Glomerular visceral epithelial cell (primary cell): ENCODE measurements around the gene RGCC.
"Not testable (repeated sequence)": the region's sequence is repeated elsewhere in the genome, so short reads cannot be mapped to it uniquely, and the experiment has no call there.

ENCODE experiments used
- DNase-seq: peaks from one replicate; pipeline ENCODE4 v3.0.0-alpha.2; 2016; ENCODE audit errors: extremely low spot score

Gene RGCC

GRCh38 chr13:41456768-41457588 is at the start of gene RGCC:
TSS of gene RGCC (plus strand) at chr13:41457550. CDS start at chr13:41457708, 158 bp downstream.
- DNase-seq: peak; percentile 64

GRCh38 chr13:41408121-41408520 is 49.2 kb upstream of the RGCC start:
- DNase-seq: no peak

- DNase-seq: no peak
Observed at GRCh38 chr13:41408746-41409145, 48.6 kb upstream of the RGCC start.

GRCh38 chr13:41409611-41410010 is 47.7 kb upstream of the RGCC start:
- DNase-seq: no peak

- no peak for DNase-seq
Observed at GRCh38 chr13:41411060-41411459, 46.3 kb upstream of the RGCC start.

GRCh38 chr13:41411522-41411921 is 45.8 kb upstream of the RGCC start:
- DNase-seq: peak; percentile 19

GRCh38 chr13:41413872-41414271 is 43.5 kb upstream of the RGCC start:
- no peak for DNase-seq

- no peak for DNase-seq
Observed at GRCh38 chr13:41416276-41416675, 41.1 kb upstream of the RGCC start.

- no peak for DNase-seq
Observed at GRCh38 chr13:41418027-41418426, 39.3 kb upstream of the RGCC start.

GRCh38 chr13:41418731-41419130 is 38.6 kb upstream of the RGCC start:
- DNase-seq: no peak

- no peak for DNase-seq
Observed at GRCh38 chr13:41419206-41419605, 38.1 kb upstream of the RGCC start.

- no peak for DNase-seq
Observed at GRCh38 chr13:41420146-41420545, 37.2 kb upstream of the RGCC start.

GRCh38 chr13:41421330-41421729 is 36.0 kb upstream of the RGCC start:
- not testable (repeated sequence) for DNase-seq

GRCh38 chr13:41421983-41422382 is 35.4 kb upstream of the RGCC start:
- DNase-seq: not testable (repeated sequence)

- DNase-seq: not testable (repeated sequence)
Observed at GRCh38 chr13:41423259-41423658, 34.1 kb upstream of the RGCC start.

- DNase-seq: not testable (repeated sequence)
Observed at GRCh38 chr13:41424675-41425074, 32.7 kb upstream of the RGCC start.

- DNase-seq: no peak
Observed at GRCh38 chr13:41426047-41426446, 31.3 kb upstream of the RGCC start.

GRCh38 chr13:41427666-41428065 is 29.7 kb upstream of the RGCC start:
- DNase-seq: no peak

GRCh38 chr13:41428155-41428554 is 29.2 kb upstream of the RGCC start:
- DNase-seq: no peak

- DNase-seq: not testable (repeated sequence)
Observed at GRCh38 chr13:41434030-41434429, 23.3 kb upstream of the RGCC start.

GRCh38 chr13:41434831-41435520 is 22.4 kb upstream of the RGCC start:
- DNase-seq: no peak

- no peak for DNase-seq
Observed at GRCh38 chr13:41443969-41444368, 13.4 kb upstream of the RGCC start.

GRCh38 chr13:41452462-41452861 is 4.9 kb upstream of the RGCC start:
- no peak for DNase-seq
